Measurements from ENCODE around the gene ACKR3. TPM values are rescaled to one million over a fixed set of nuclear protein-coding genes. Genes with fewer than 3 reads are reported as not detected.

Gene ACKR3
- total RNA-seq, 1 donor from 2014 or later: 36.6 TPM

GRCh38 chr2:236619910-236620612 is 50.4 kb downstream of the ACKR3 start:
- intact Hi-C loops (cut with DNase I): no loop called here
- no peak for DNase-seq (ENCODE audit: low spot score)

- intact Hi-C loops (cut with DNase I): no loop called here
Observed at GRCh38 chr2:236621786-236622185, 52.2 kb downstream of the ACKR3 start.

DNA sequence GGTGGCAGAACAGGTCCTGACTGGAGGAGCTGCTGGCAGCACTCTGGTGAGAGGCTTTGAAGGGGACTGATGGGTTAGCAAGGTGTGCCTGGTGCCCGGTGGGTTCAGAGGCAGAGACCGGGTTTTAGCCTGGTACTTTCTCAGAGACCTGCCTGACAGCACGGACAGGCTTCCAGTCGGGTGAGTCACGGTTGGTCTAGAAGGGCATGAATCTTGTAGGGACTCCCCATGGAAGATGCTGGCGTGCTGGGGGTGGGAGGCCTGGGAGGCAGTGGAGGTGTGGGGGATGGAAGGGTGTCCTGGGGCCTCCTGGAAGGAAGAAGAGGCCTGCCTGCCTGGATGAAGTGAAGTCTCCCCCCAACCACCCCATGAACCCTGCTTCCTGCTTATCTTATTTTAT is 52.6 kb downstream of the ACKR3 start:
- no peak for DNase-seq (ENCODE audit: low spot score)
- intact Hi-C loops (cut with DNase I): no loop called here

More at GRCh38 chr2:236621786-236622185, 52.2 kb downstream of the ACKR3 start:
- no peak for DNase-seq (ENCODE audit: low spot score)

DNA sequence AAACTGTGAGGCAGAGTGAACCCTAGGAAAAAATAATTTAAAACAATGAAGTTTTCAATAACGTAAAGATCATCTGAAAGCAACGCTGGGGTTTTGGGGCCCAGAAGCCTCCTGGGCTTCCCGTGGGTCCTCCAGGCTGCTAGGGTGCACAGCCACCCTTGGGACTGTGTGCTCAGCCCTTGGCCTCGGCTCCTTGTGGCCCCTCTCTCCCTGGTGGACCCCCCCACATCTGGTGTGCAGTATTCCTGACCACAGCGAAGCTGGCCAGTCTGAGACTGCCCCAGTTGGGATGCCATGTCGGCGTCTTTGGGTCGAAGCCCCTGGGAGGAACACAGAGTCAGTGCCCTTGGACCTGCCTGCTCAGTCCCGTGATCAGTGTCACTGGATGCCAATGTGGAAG is 53.0 kb downstream of the ACKR3 start:
- intact Hi-C loops (cut with DNase I): no loop called here
- no peak for DNase-seq (ENCODE audit: low spot score)

DNA sequence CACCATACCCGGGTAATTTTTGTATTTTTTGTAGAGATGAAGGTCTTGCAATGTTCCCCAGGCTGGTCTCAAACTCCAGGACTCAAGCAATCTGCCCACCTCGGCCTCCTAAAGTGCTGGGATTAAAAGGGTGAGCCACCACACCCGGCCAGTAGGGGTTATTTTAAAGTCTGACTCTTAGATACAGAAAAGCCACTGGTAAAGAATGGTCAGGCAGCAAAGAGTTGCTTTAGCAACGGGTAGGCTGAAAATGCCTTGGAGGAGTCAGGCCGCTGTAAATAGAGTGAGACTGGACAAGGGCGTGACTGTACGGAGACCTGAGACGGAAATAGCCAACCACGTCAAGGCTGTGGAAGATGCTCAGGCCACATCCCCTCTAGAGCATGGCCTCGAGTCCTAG is 54.2 kb downstream of the ACKR3 start:
- DNase-seq (ENCODE audit: low spot score): no peak

DNA sequence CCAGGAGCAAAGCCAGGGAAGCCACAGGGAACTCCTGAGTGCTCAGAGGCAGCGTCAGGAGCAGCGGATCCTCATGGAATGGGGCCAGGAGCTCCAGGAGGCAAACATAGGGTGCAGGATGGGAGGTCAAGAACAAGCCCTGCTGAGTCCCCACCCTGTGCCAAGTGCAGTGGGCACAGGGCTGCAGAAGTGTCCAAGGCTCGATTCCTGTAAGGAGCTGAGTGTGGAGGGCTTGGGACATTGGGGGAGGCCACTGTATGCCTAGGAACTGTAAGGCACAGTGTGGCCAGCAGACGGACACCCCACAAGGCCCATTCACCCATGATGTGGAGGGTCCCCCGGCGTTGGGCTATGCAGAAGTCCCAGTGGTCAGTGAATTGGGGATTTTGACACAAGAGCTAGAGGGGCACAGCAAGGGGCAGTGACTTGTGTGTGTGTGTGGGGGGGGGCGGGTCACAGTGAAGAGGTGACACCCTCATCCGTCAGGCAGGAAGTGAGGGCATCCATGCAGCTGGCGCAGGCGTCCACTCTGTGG is 55.6 kb downstream of the ACKR3 start:
- no peak for DNase-seq (ENCODE audit: low spot score)
- intact Hi-C loops (cut with DNase I): loop anchor here (5.0 kb wide), 1 partner anchor 43 kb away; no protein-coding TSS in a partner anchor

More for the DNA sequence above, 54.2 kb downstream of the ACKR3 start:
- intact Hi-C loops (cut with DNase I): no loop called here

GRCh38 chr2:236626391-236627150 is 56.9 kb downstream of the ACKR3 start:
- DNase-seq (ENCODE audit: low spot score): peak; percentile 54
- intact Hi-C loops (cut with DNase I): loop anchor here (5.0 kb wide), 1 partner anchor 44 kb away; no protein-coding TSS in a partner anchor

GRCh38 chr2:236627193-236627592 is 57.6 kb downstream of the ACKR3 start:
- peak; percentile 53 for DNase-seq (ENCODE audit: low spot score)
- intact Hi-C loops (cut with DNase I): loop anchor here (5.0 kb wide), 1 partner anchor 45 kb away; no protein-coding TSS in a partner anchor

GRCh38 chr2:236627841-236628240 is 58.2 kb downstream of the ACKR3 start:
- peak; percentile 33 for DNase-seq (ENCODE audit: low spot score)
- intact Hi-C loops (cut with DNase I): loop anchor here (5.0 kb wide), 1 partner anchor 46 kb away; no protein-coding TSS in a partner anchor

- peak; percentile 43 for DNase-seq (ENCODE audit: low spot score)
- intact Hi-C loops (cut with DNase I): loop anchor here (5.0 kb wide), 1 partner anchor 46 kb away; no protein-coding TSS in a partner anchor
Observed at GRCh38 chr2:236628256-236628901, 58.8 kb downstream of the ACKR3 start.

- DNase-seq (ENCODE audit: low spot score): peak; percentile 31
- intact Hi-C loops (cut with DNase I): loop anchor here (5.0 kb wide), 1 partner anchor 47 kb away; no protein-coding TSS in a partner anchor
Observed at GRCh38 chr2:236628981-236629605, 59.5 kb downstream of the ACKR3 start.

DNA sequence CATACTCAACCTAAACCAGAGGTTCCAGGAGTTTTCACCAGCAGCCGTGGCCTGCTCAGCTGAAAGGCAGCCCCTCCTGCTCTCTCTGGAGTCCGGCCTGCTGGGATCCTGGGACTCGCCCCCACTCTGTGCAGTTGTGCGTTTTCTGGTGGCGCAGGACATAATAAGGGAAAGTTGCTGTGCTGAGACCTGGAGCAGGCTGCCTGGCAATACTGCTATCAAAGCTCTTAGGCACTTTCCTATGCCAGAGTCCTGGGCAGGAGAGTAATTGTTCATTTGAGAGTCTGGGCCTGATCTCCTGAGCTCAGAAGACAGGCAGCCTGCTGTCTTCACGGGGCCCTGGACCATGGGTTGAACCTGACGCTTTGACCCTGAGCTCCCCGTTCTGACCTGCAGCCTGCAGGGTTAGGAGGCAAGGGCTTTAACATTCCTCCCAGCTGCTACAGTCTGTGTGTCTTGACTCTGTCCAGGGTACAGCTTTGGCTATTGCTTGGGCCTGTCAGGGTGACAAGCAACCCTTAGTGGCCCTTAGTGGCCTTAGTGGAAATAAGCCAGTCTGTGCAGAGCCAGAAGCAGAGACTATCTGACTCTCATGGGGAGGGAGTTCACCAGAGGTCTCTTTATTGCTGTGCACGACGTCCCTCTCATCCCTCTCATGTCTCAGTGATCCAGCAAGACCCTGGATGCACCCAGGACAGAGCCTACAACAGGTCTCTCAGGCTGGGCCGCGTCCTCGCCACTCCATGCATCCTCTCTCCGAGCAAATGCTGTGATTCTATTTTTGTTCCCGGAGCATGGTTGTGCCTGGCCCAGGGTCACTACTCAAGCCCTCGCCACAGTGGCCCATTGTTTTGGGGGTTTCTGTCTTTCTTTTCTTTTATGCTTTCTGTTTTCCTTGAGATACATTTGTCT is 60.6 kb downstream of the ACKR3 start:
- intact Hi-C loops (cut with DNase I): loop anchor here (5.0 kb wide), 1 partner anchor 48 kb away; no protein-coding TSS in a partner anchor

GRCh38 chr2:236631281-236631855 is 61.7 kb downstream of the ACKR3 start:
- DNase-seq (ENCODE audit: low spot score): peak; percentile 75
- intact Hi-C loops (cut with DNase I): no loop called here

More for the DNA sequence above, 60.6 kb downstream of the ACKR3 start:
- DNase-seq (ENCODE audit: low spot score): peak; percentile 70

DNA sequence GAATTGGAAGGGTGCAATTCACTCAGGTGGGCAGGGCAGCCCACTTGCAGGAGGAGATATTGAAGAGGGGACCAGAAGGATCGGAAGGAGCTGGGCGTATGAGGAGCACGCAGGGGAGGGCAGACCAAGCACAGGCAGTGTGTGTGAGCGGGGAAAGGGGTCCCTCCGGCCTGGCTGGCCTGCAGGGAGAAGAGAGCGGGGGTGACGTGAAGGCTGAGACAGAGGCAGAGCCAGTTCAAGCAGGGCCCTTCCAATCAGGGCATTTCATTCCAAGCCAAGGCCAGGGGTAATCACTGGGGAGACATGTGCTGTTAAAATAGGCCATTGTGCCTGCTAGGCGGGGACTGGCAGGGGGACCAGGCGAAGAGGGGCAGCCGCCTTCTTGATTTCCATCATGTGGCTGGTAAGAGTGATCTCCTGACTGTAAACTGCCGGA is 62.2 kb downstream of the ACKR3 start:
- intact Hi-C loops (cut with DNase I): no loop called here
- no peak for DNase-seq (ENCODE audit: low spot score)

All from cardiac septum (tissue), 1 donor.